ENCODE data around the gene EMC6. TPM values are rescaled to one million over a fixed set of nuclear protein-coding genes. Genes with fewer than 3 reads are reported as not detected.

The EMC6 gene
- total and polyA plus RNA-seq, 2 of the 13 experiments (the other 11 are each of a cell fraction or from before 2014, with no cell fraction given) = 45.1 to 47.7 TPM

GRCh38 chr17:3632287-3632686 lies 36.3 kb upstream of the EMC6 start (continued):
- TF ChIP-seq, protein P1, sequence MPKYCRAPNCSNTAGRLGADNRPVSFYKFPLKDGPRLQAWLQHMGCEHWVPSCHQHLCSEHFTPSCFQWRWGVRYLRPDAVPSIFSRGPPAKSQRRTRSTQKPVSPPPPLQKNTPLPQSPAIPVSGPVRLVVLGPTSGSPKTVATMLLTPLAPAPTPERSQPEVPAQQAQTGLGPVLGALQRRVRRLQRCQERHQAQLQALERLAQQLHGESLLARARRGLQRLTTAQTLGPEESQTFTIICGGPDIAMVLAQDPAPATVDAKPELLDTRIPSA (CRISPR knock-in tag; IDR thresholded peaks at IDR 0.05; ENCODE audit: borderline replicate concordance) = no peak
- no peak for TF ChIP-seq PHF5A (CRISPR knock-in tag; IDR thresholded peaks at IDR 0.05; ENCODE audit: low read depth, unreplicated experiment)
- TF ChIP-seq ZNF570 (CRISPR knock-in tag; IDR thresholded peaks at IDR 0.05; ENCODE audit: borderline replicate concordance) = no peak
- no peak for TF ChIP-seq ZNF296 (CRISPR knock-in tag; conservative IDR thresholded peaks at IDR 0.05)
- TF ChIP-seq CENPT (CRISPR knock-in tag; IDR thresholded peaks at IDR 0.05; ENCODE audit: low read depth) = no peak
- TF ChIP-seq ZNF225 (CRISPR knock-in tag; IDR thresholded peaks at IDR 0.05) = no peak
- no peak for TF ChIP-seq FOXA3 (CRISPR knock-in tag; IDR thresholded peaks at IDR 0.05)
- TF ChIP-seq, protein P2, sequence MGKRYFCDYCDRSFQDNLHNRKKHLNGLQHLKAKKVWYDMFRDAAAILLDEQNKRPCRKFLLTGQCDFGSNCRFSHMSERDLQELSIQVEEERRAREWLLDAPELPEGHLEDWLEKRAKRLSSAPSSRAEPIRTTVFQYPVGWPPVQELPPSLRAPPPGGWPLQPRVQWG (CRISPR knock-in tag; IDR thresholded peaks at IDR 0.05; ENCODE audit: borderline replicate concordance, low read depth) = no peak
- TF ChIP-seq ZKSCAN1 (IDR thresholded peaks at IDR 0.05; ENCODE audit: low read length) = no peak
- no peak for TF ChIP-seq ZNF138 (CRISPR knock-in tag; IDR thresholded peaks at IDR 0.05; ENCODE audit: low read depth)

GRCh38 chr17:3635474-3636153 lies 33.0 kb upstream of the EMC6 start:
- no peaks in the 10 kb centered on the region; a peak in 1 of 5 replicates for H3K27me3 ChIP-seq (ENCODE audit: control insufficient read depth in 1 of 2, insufficient read depth in 2 of 2, low read length in 2 of 2)
- peak; percentile 57 for ATAC-seq
- peaks cover 7 to 15% of the 10 kb centered on the region in 2 experiments; a peak in 4 of 5 replicates for H3K36me3 ChIP-seq (replicated peaks in 1 of 2; ENCODE audit: control insufficient read depth in 1 of 2, insufficient read depth in 2 of 2, low read length in 2 of 2)
- TSS peak; percentile 55 for BruUV-seq (replicated peaks)
- in situ Hi-C loops (cut with HindIII; ENCODE audit: extremely low pct_ligation_motif_present, low pct_unique_long_range_greater_than_20kb) = no loop called here
- 1% methylated on average over 16 of the region's 38 CpGs for WGBS (ENCODE audit: low lambda C conversion rate)
- ChIA-PET CTCF (ENCODE audit: low intra/inter-chr PET ratio, low total read pairs) (no interaction called here), POLR2A (interaction anchor here (0.8 to 2.4 kb wide), 20 partner anchors 8 to 950 kb away, joined by 3 to 74 read pairs (median 6); partner anchors contain the start of genes CYB5D2, EMC6, HASPIN and TAX1BP3)
- peaks cover 13% of the 10 kb centered on the region for H4K20me1 ChIP-seq (ENCODE audit: insufficient read depth, low read length)
- intact Hi-C loops (cut with micrococcal nuclease; ENCODE audit: unreplicated experiment) = no loop called here
- FAIRE-seq = peak; percentile 37
- H3K4me2 ChIP-seq (ENCODE audit: low read depth, low read length) = peak overlapping the region; percentile 76
- H3K4me3 ChIP-seq (replicated peaks in 1 of 3; ENCODE audit: insufficient read depth in 1 of 3, low read depth in 2 of 3, low read length in 3 of 3) = peak overlapping the region; percentile 89 to 97 (median 90)
- H3K9ac ChIP-seq (ENCODE audit: insufficient read depth, low read depth, low read length) = peak overlapping the region; percentile 96
- peak; percentile 77 for DNase-seq (ENCODE audit: low spot score)
- no peaks in the 10 kb centered on the region for H3K9me3 ChIP-seq (ENCODE audit: low read length)
- no peak overlapping the region for H2AFZ ChIP-seq (ENCODE audit: low read length)
- H3K27ac ChIP-seq (ENCODE audit: extremely low read length, insufficient read depth, low read length) = peak overlapping the region; percentile 98
- H3K79me2 ChIP-seq (ENCODE audit: insufficient read depth, low read length) = peaks cover 30% of the 10 kb centered on the region
- peaks cover 56% of the 10 kb centered on the region for H3K4me1 ChIP-seq (ENCODE audit: insufficient read depth, low read length)
- TF ChIP-seq NBN (conservative IDR thresholded peaks at IDR 0.05) = no peak
- TF ChIP-seq SNAI1 (CRISPR knock-in tag; IDR thresholded peaks at IDR 0.05; ENCODE audit: borderline replicate concordance) = no peak
- TF ChIP-seq ZNF230 (CRISPR knock-in tag; IDR thresholded peaks at IDR 0.05) = no peak
- no peak for TF ChIP-seq SATB2 (CRISPR knock-in tag; IDR thresholded peaks at IDR 0.05)
- TF ChIP-seq HNF4G (IDR thresholded peaks at IDR 0.05; ENCODE audit: borderline replicate concordance, low read depth, low read length) = peak; percentile 79; the same call in 1 of the 2 replicates
- TF ChIP-seq HNF4G (CRISPR knock-in tag; IDR thresholded peaks at IDR 0.05; ENCODE audit: borderline replicate concordance, low read depth) = peak; percentile 53; the same call in 1 of the 2 replicates
- no peak for TF ChIP-seq DMAP1 (CRISPR knock-in tag; IDR thresholded peaks at IDR 0.05)
- TF ChIP-seq THAP9 (CRISPR knock-in tag; IDR thresholded peaks at IDR 0.05; ENCODE audit: borderline replicate concordance) = no peak
- TF ChIP-seq RAD51 (IDR thresholded peaks at IDR 0.05; ENCODE audit: borderline replicate concordance) = no peak
- no peak for TF ChIP-seq ZNF207 (IDR thresholded peaks at IDR 0.05; ENCODE audit: borderline replicate concordance)
- TF ChIP-seq REPIN1 (CRISPR knock-in tag; IDR thresholded peaks at IDR 0.05; ENCODE audit: borderline replicate concordance, low read depth) = 0 out of 2 replicates have a peak, but pooled peaks have one; percentile 2

Measured in HepG2 (cell line).